AG04450 (cell line): Measurements from ENCODE around the gene ABI3BP. TPM values are rescaled to one million over a fixed set of nuclear protein-coding genes. Genes with fewer than 3 reads are reported as not detected.

Experiments used
- CTCF ChIA-PET: fragments of 300-600, 350-600 bp; formaldehyde crosslinking; extraction: SDS; loops from one replicate; lab custom pipeline; 2022; ENCODE audit warnings: antibody characterized with exemption, inconsistent platforms; lab: Charles Lee
- POLR2A ChIA-PET: fragments of 350-600 bp; formaldehyde crosslinking; extraction: SDS; loops from one replicate; lab custom pipeline; 2021; ENCODE audit warnings: antibody characterized with exemption, inconsistent platforms; lab: Yijun Ruan, JAX
- DNase-seq: peaks from one replicate; pipeline ENCODE4 v3.0.0-alpha.2; 2011; ENCODE audit warnings: low read depth, low spot score
- H3K27ac ChIP-seq: one replicate; pipeline ENCODE4 v1.5.1; 2012; ENCODE audit warnings: low read depth, low read length, control low read depth
- H3K27me3 ChIP-seq: one replicate; pipeline ENCODE4 v1.6.0; 2012; ENCODE audit warnings: low read length; ENCODE audit not compliant: control insufficient read depth, insufficient read depth
- H3K4me3 ChIP-seq: 2 replicates; pipeline ENCODE4 v1.5.1; 2011; ENCODE audit warnings: mild to moderate bottlenecking, low read depth, low read length, control low read depth
- H3K9me3 ChIP-seq: 2 replicates; pipeline ENCODE4 v1.5.1; 2012; ENCODE audit warnings: low read length; ENCODE audit not compliant: control insufficient read depth, insufficient read depth
- CTCF ChIP-seq: IDR thresholded peaks from 2 replicates; pipeline ENCODE4 v1.5.1; 2011; ENCODE audit warnings: low read depth, low read length, control low read depth, inconsistent platforms
- polyA plus RNA-seq: library from polyadenylated mRNA; depleted of rRNA; stranded (reverse); fragments of >200 nt; gene quantifications from 2 replicates; pipeline ENCODE4 v1.2.3, GENCODE V29; 2011

The ABI3BP gene
- polyA plus RNA-seq, 1 experiment: 5.3 TPM

GRCh38 chr3:100743535-100743934, 249.7 kb downstream of the ABI3BP start:
- ChIA-PET CTCF (interaction anchor here (1.0 to 2.9 kb wide), 4 partner anchors 18 to 453 kb away, joined by 3 to 11 read pairs (median 4); no protein-coding TSS in a partner anchor), POLR2A (no interaction called here)
- H3K9me3 ChIP-seq: no peaks in the 10 kb centered on the region
- no peak for TF ChIP-seq CTCF
- no peak overlapping the region for H3K4me3 ChIP-seq
- no peak for DNase-seq
- H3K27me3 ChIP-seq: no peaks in the 10 kb centered on the region
- H3K27ac ChIP-seq: no peak overlapping the region

- Histone ChIP-seq H3K4me3 (no peak overlapping the region), H3K27me3 (no peaks in the 10 kb centered on the region), H3K27ac (no peak overlapping the region), H3K9me3 (no peaks in the 10 kb centered on the region)
- no peak for TF ChIP-seq CTCF
- ChIA-PET POLR2A (no interaction called here), CTCF (interaction anchor here (2.6 kb wide), 1 partner anchor 278 kb away, joined by 14 read pairs; no protein-coding TSS in a partner anchor)
- DNase-seq: no peak
Observed at GRCh38 chr3:100740207-100740606, 253.0 kb downstream of the ABI3BP start.

GRCh38 chr3:100737334-100737733, 255.9 kb downstream of the ABI3BP start:
- Histone ChIP-seq H3K4me3 (no peak overlapping the region), H3K27ac (no peak overlapping the region), H3K27me3 (no peaks in the 10 kb centered on the region), H3K9me3 (no peaks in the 10 kb centered on the region)
- peak; percentile 53 for TF ChIP-seq CTCF
- no peak for DNase-seq
- POLR2A ChIA-PET: no interaction called here
- CTCF ChIA-PET: interaction anchor here (0.6 to 2.3 kb wide), 4 partner anchors 23 to 458 kb away, joined by 3 to 13 read pairs (median 3); no protein-coding TSS in a partner anchor

- POLR2A ChIA-PET: no interaction called here
- H3K27ac ChIP-seq: no peak overlapping the region
Observed at GRCh38 chr3:100732435-100732834, 260.8 kb downstream of the ABI3BP start.

GRCh38 chr3:100730524-100730923, 262.7 kb downstream of the ABI3BP start:
- Histone ChIP-seq H3K27me3 (no peaks in the 10 kb centered on the region), H3K9me3 (no peaks in the 10 kb centered on the region), H3K27ac (no peak overlapping the region), H3K4me3 (no peak overlapping the region)
- no peak for DNase-seq
- ChIA-PET CTCF (no interaction called here), POLR2A (no interaction called here)
- TF ChIP-seq CTCF: no peak

More at GRCh38 chr3:100732435-100732834, 260.8 kb downstream of the ABI3BP start:
- no peak for TF ChIP-seq CTCF
- Histone ChIP-seq H3K4me3 (no peak overlapping the region), H3K9me3 (no peaks in the 10 kb centered on the region), H3K27me3 (no peaks in the 10 kb centered on the region)
- DNase-seq: no peak
- CTCF ChIA-PET: no interaction called here
